ENCODE measurements around the gene SLC28A3. TPM values are rescaled to one million over a fixed set of nuclear protein-coding genes. Genes with fewer than 3 reads are reported as not detected.

The SLC28A3 gene
- total RNA-seq, 2 experiments from 2014 or later, result not detected

- Histone ChIP-seq H3K27me3 (ENCODE audit: control insufficient read depth in 1 of 2, insufficient read depth in 2 of 2, low read length in 2 of 2) (no peaks in the 10 kb centered on the region), H3K4me1 (ENCODE audit: insufficient read depth, low read length) (no peaks in the 10 kb centered on the region), H3K9me3 (ENCODE audit: control insufficient read depth in 1 of 2, insufficient read depth in 1 of 2, low read length in 2 of 2) (no peaks in the 10 kb centered on the region), H3K36me3 (ENCODE audit: insufficient read depth, low read length) (no peaks in the 10 kb centered on the region), H3K27ac (ENCODE audit: low read depth in 1 of 2, low read length in 2 of 2) (no peak overlapping the region), H3K4me3 (ENCODE audit: low read length) (no peak overlapping the region)
- Mint-ChIP-seq H3K27ac (no peak overlapping the region), H3K4me3 (no peak overlapping the region), H3K36me3 (ENCODE audit: low read depth) (no peaks in the 10 kb centered on the region), H3K4me1 (ENCODE audit: low read depth) (no peaks in the 10 kb centered on the region), H3K9me3 (no peaks in the 10 kb centered on the region), H3K27me3 (no peaks in the 10 kb centered on the region)
- ChIA-PET CTCF (interaction anchor here (0.6 kb wide), 1 partner anchor 10 kb away, joined by 3 read pairs; no protein-coding TSS in a partner anchor), POLR2A (no interaction called here)
- no peak for ATAC-seq (ENCODE audit: poor library complexity)
- TF ChIP-seq CTCF (IDR thresholded peaks at IDR 0.05), result no peak
- intact Hi-C loops (cut with DNase I, micrococcal nuclease), result no loop called here
- DNase-seq, result no peak
These were observed 13.5 kb upstream of the SLC28A3 start for GRCh38 chr9:84354035-84354434.

- no peak for TF ChIP-seq CTCF (IDR thresholded peaks at IDR 0.05)
- Mint-ChIP-seq H3K36me3 (ENCODE audit: low read depth) (no peaks in the 10 kb centered on the region), H3K4me3 (no peak overlapping the region), H3K4me1 (ENCODE audit: low read depth) (no peaks in the 10 kb centered on the region), H3K9me3 (no peaks in the 10 kb centered on the region), H3K27ac (no peak overlapping the region), H3K27me3 (peaks cover 12% of the 10 kb centered on the region)
- no peak for ATAC-seq (ENCODE audit: poor library complexity)
- no peak for DNase-seq
- Histone ChIP-seq H3K9me3 (ENCODE audit: control insufficient read depth in 1 of 2, insufficient read depth in 1 of 2, low read length in 2 of 2) (no peaks in the 10 kb centered on the region), H3K4me1 (ENCODE audit: insufficient read depth, low read length) (no peaks in the 10 kb centered on the region), H3K4me3 (ENCODE audit: low read length) (no peak overlapping the region), H3K27me3 (ENCODE audit: control insufficient read depth in 1 of 2, insufficient read depth in 2 of 2, low read length in 2 of 2) (no peaks in the 10 kb centered on the region), H3K27ac (ENCODE audit: low read depth in 1 of 2, low read length in 2 of 2) (no peak overlapping the region), H3K36me3 (ENCODE audit: insufficient read depth, low read length) (no peaks in the 10 kb centered on the region)
- POLR2A ChIA-PET, result no interaction called here
- CTCF ChIA-PET, result no interaction called here
- intact Hi-C loops (cut with DNase I, micrococcal nuclease), result no loop called here
These were observed 9.1 kb upstream of the SLC28A3 start for GRCh38 chr9:84349671-84350070.

GRCh38 chr9:84343111-84343521 is 2.6 kb upstream of the SLC28A3 start:
- POLR2A ChIA-PET, result no interaction called here
- H3K36me3 Mint-ChIP-seq (ENCODE audit: low read depth), result no peaks in the 10 kb centered on the region
- Histone ChIP-seq H3K27me3 (ENCODE audit: control insufficient read depth in 1 of 2, insufficient read depth in 2 of 2, low read length in 2 of 2) (no peaks in the 10 kb centered on the region), H3K9me3 (ENCODE audit: control insufficient read depth in 1 of 2, insufficient read depth in 1 of 2, low read length in 2 of 2) (no peaks in the 10 kb centered on the region), H3K27ac (ENCODE audit: low read depth in 1 of 2, low read length in 2 of 2) (no peak overlapping the region), H3K36me3 (ENCODE audit: insufficient read depth, low read length) (no peaks in the 10 kb centered on the region), H3K4me3 (ENCODE audit: low read length) (no peak overlapping the region), H3K4me1 (ENCODE audit: insufficient read depth, low read length) (no peaks in the 10 kb centered on the region)
- no peaks in the 10 kb centered on the region for H3K4me1 Mint-ChIP-seq (ENCODE audit: low read depth)
- DNase-seq, result no peak
- no peak overlapping the region for H3K4me3 Mint-ChIP-seq
- no peak for TF ChIP-seq CTCF (IDR thresholded peaks at IDR 0.05)
- CTCF ChIA-PET, result no interaction called here
- no peaks in the 10 kb centered on the region for H3K9me3 Mint-ChIP-seq
- ATAC-seq (ENCODE audit: poor library complexity), result no peak
- H3K27ac Mint-ChIP-seq, result no peak overlapping the region
- peaks cover 15% of the 10 kb centered on the region for H3K27me3 Mint-ChIP-seq
- intact Hi-C loops (cut with DNase I, micrococcal nuclease), result no loop called here

Measured in CD4-positive, alpha-beta T cell (primary cell).